Measurements from ENCODE around the gene FKBP3. TPM values are rescaled to one million over a fixed set of nuclear protein-coding genes. Genes with fewer than 3 reads are reported as not detected.

FKBP3 gene
- total and polyA plus RNA-seq, 2 of the 8 experiments (the other 6 are each of a cell fraction or from before 2014, with no cell fraction given): 36.0 to 149 TPM

DNA sequence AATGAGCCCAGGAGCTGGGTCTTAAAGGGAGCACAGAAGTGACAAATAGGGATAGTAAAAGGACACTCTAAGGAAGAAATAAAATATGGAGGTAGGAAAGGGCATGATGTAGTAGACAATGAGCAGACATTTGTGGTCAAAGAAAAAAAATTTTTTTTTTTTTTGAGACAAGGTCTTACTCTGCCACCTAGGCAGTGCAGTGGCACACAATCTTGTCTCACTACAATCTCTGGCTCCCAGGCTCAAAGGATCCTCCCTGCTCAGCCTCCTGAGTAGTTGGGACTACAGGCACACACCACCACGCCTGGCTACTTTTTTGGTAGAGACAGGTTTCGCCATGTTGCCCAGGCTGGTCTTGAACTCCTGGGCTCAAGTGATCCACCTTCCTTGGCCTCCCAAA is 8.5 kb downstream of the FKBP3 start:
- H3K27me3 ChIP-seq (replicated peaks in 1 of 4; ENCODE audit: control insufficient read depth in 3 of 4, extremely low read depth in 1 of 4, insufficient read depth in 3 of 4, low read length in 3 of 4): no peaks in the 10 kb centered on the region
- 100% methylated on average over 2 of the region's 2 CpGs; no CpG with 5 or more reads in 1 of the 2 experiments for WGBS, 2 experiments (ENCODE audit: extremely low coverage in 1 of 2, insufficient coverage in 1 of 2, insufficient read length in 1 of 2, insufficient replicate concordance in 2 of 2, low coverage in 1 of 2, low lambda C conversion rate in 2 of 2, missing lambda C conversion rate in 1 of 2)
- H2BK120ac ChIP-seq (replicated peaks; ENCODE audit: low read depth, low read length): no peak overlapping the region
- H2BK12ac ChIP-seq (ENCODE audit: low read depth, low read length): no peak overlapping the region
- H3K56ac ChIP-seq (replicated peaks; ENCODE audit: insufficient read length, low read depth, low read length): no peak overlapping the region
- H3K23me2 ChIP-seq (ENCODE audit: low read depth, low read length): no peaks in the 10 kb centered on the region
- H4K20me1 ChIP-seq (replicated peaks in 1 of 2; ENCODE audit: control insufficient read depth in 1 of 2, insufficient read depth in 2 of 2, low read length in 2 of 2): peaks cover 0 to 2% of the 10 kb centered on the region in 2 experiments
- no peak for DNase-seq (ENCODE audit: low read depth in 1 of 2, low spot score in 2 of 2)
- H2AFZ ChIP-seq (ENCODE audit: low read length): no peak overlapping the region
- no peak overlapping the region for H3K4me3 ChIP-seq (ENCODE audit: extremely low read depth in 1 of 4, insufficient read depth in 2 of 4, low read depth in 3 of 4, low read length in 4 of 4)
- no peak overlapping the region for H2BK20ac ChIP-seq (ENCODE audit: low read length)
- H3K14ac ChIP-seq (ENCODE audit: insufficient read length): no peak overlapping the region
- H3K23ac ChIP-seq (ENCODE audit: insufficient read length): no peak overlapping the region
- no peak overlapping the region for H4K5ac ChIP-seq (ENCODE audit: insufficient read length, low read depth, low read length)
- no peak overlapping the region for H3K27ac ChIP-seq (ENCODE audit: low read depth, low read length)
- ChIA-PET POLR2A (ENCODE audit: partially characterized antibody) (no interaction called here), CTCF (ENCODE audit: partially characterized antibody) (interaction anchor here (2.2 kb wide), 1 partner anchor 212 kb away, joined by 6 read pairs; no protein-coding TSS in a partner anchor)
- H3K4me1 ChIP-seq (replicated peaks in 1 of 4; ENCODE audit: control insufficient read depth in 3 of 4, insufficient read depth in 4 of 4, low read length in 3 of 4): no peaks in the 10 kb centered on the region
- no peak overlapping the region for H2AK5ac ChIP-seq (ENCODE audit: low read depth, low read length)
- no peak for FAIRE-seq
- no peak overlapping the region for H3K18ac ChIP-seq (ENCODE audit: extremely low read depth, low read length)
- no peak overlapping the region for H3K4ac ChIP-seq (replicated peaks; ENCODE audit: insufficient read length, low read depth, low read length)
- no peak overlapping the region for H2BK15ac ChIP-seq (ENCODE audit: low read length)
- no peaks in the 10 kb centered on the region for H3K9me3 ChIP-seq (ENCODE audit: insufficient read depth in 2 of 2, low read depth in 1 of 2, low read length in 1 of 2)
- H2BK5ac ChIP-seq (ENCODE audit: low read depth, low read length): no peak overlapping the region
- no peak overlapping the region for H3K4me2 ChIP-seq (ENCODE audit: insufficient read depth in 1 of 2, low read depth in 2 of 2, low read length in 2 of 2)
- H3K79me1 ChIP-seq (ENCODE audit: low read depth, low read length): no peaks in the 10 kb centered on the region
- H4K91ac ChIP-seq (replicated peaks; ENCODE audit: insufficient read length, low read length): no peak overlapping the region
- peaks cover 11 to 81% (median 40%) of the 10 kb centered on the region in 4 experiments for H3K36me3 ChIP-seq (ENCODE audit: control insufficient read depth in 2 of 4, insufficient read depth in 4 of 4, low read length in 3 of 4)
- H3K79me2 ChIP-seq (ENCODE audit: control insufficient read depth in 1 of 2, insufficient read depth in 2 of 2, low read length in 2 of 2): peaks cover 0 to 19% of the 10 kb centered on the region in 2 experiments; a peak in 2 of 4 replicates
- no peak overlapping the region for H4K8ac ChIP-seq (ENCODE audit: extremely low read depth, insufficient read depth, low read length)
- H3K9ac ChIP-seq (replicated peaks in 1 of 4; ENCODE audit: extremely low read depth in 1 of 4, low read depth in 3 of 4, low read length in 3 of 4): no peak overlapping the region
- TF ChIP-seq SAP30 (IDR thresholded peaks at IDR 0.05; ENCODE audit: insufficient read depth, insufficient replicate concordance, low read length) (no peak), RFX5 (IDR thresholded peaks at IDR 0.05; ENCODE audit: borderline replicate concordance, low read depth, low read length) (no peak), TBP (IDR thresholded peaks at IDR 0.05; ENCODE audit: low read depth, low read length) (no peak), NRF1 (IDR thresholded peaks at IDR 0.05; ENCODE audit: low read depth, low read length) (no peak), EZH2 (IDR thresholded peaks at IDR 0.05; ENCODE audit: low read depth, low read length, severe bottlenecking) (no peak)

Data from H1 (cell line).